Measurements from ENCODE around the gene SP1.
A peak's percentile ranks its signal among the peaks of the same experiment; 100 is the strongest.
"Not testable (repeated sequence)": the region's sequence is repeated elsewhere in the genome, so short reads cannot be mapped to it uniquely, and the experiment has no call there.

Gene SP1

DNA sequence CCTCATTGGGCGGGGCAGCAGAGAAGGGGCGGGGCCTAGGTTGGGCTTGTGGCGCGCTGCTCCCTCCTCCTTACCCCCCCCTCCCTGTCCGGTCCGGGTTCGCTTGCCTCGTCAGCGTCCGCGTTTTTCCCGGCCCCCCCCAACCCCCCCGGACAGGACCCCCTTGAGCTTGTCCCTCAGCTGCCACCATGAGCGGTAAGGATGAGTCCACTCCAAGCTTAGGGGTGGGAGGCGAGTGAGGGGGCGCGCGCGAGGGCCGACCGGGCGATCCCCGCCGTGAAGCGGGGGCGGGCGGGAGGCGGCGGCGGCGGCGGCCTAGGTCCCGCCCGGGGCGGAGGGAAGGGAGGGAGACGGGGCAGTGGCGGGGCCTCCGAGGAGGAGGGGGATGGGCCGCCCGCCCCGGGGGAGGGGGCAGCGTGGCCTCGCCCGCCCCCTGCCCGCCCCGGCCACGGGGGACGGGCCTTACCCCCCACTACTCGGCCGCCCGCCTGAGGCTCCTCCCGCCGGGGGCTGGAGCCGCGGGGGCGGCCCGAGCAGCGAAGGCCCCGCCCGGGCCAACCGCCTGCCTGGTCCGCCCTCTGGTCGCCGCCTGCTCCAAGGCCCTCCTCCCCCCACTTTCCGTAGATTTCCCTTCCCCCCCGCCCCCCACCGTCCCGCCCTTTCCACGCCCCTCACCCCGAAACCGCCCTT lies at the start of gene SP1:
TSS of gene SP1 (plus strand) at position 73 of the 690 bp plus-strand sequence. CDS start at position 189, 116 bp downstream.
- peak within 1 kb of the TSS; percentile 95 to 98 for H3K27ac ChIP-seq
- intact Hi-C loops (cut with DNase I; ENCODE audit: low total_unique reads), result no loop called here
- H3K36me3 ChIP-seq, result peaks cover 33 to 37% (median 35%) of the 10 kb centered on the region in 3 donors
- TF ChIP-seq, protein P1, sequence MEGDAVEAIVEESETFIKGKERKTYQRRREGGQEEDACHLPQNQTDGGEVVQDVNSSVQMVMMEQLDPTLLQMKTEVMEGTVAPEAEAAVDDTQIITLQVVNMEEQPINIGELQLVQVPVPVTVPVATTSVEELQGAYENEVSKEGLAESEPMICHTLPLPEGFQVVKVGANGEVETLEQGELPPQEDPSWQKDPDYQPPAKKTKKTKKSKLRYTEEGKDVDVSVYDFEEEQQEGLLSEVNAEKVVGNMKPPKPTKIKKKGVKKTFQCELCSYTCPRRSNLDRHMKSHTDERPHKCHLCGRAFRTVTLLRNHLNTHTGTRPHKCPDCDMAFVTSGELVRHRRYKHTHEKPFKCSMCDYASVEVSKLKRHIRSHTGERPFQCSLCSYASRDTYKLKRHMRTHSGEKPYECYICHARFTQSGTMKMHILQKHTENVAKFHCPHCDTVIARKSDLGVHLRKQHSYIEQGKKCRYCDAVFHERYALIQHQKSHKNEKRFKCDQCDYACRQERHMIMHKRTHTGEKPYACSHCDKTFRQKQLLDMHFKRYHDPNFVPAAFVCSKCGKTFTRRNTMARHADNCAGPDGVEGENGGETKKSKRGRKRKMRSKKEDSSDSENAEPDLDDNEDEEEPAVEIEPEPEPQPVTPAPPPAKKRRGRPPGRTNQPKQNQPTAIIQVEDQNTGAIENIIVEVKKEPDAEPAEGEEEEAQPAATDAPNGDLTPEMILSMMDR (IDR thresholded peaks at IDR 0.05), result no peak
- H3K4me3 ChIP-seq, result peak within 1 kb of the TSS; percentile 74 to 75
- no peaks in the 10 kb centered on the region for H3K9me3 ChIP-seq
- H3K4me1 ChIP-seq, result peaks cover 0 to 50% (median 41%) of the 10 kb centered on the region in 4 donors
- DNase-seq, result peak; percentile 89 to 96
- H3K27me3 ChIP-seq, result no peaks in the 10 kb centered on the region

DNA sequence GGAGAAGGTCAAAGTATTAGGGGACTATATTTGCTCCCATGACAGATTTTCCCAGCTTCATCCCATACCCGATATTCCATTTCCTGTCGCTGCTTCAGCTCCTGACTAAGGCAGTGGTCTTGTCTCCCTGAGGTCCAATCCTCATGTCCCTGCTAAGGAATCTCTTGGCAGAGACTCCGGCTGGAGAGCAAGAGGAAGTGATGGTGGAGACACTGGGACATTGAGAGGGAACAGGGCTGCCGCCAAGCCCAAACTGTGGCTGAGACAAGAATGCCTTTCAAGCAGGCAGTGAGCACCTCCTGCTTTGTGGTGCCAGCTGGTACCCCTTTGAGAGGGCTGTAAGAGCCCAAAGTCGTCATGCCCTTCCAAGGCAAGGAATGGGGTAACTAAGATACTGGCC lies 49.3 kb upstream of the SP1 start:
- intact Hi-C loops (cut with DNase I; ENCODE audit: low total_unique reads), result no loop called here

DNA sequence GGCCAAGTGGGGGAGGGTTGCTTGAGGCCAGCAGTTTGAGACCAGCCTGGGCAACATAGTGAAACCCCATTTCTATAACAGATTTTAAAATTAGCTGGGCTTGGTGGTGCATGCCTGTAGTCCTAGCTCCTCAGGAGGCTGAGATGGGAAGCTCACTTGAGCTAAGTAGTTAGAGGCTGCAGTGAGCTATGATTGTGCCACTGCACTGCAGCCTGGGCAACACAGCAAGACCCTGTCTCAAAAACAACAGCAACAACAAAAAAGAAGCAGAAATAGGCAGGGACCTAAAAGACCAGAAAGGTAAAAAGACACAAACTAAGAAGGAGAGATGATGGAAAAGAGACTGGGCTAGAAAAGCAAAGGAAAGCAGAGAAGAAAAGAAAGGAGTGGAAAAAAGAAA lies 47.6 kb upstream of the SP1 start:
- H3K36me3 ChIP-seq; H3K4me1 ChIP-seq; DNase-seq; H3K9me3 ChIP-seq; H3K27ac ChIP-seq; H3K4me3 ChIP-seq; intact Hi-C loops (cut with DNase I; ENCODE audit: low total_unique reads): not testable (repeated sequence)
- H3K27me3 ChIP-seq, result peaks cover 0 to 59% of the 10 kb centered on the region in 2 donors

More for the DNA sequence above, 49.3 kb upstream of the SP1 start:
- Histone ChIP-seq H3K4me3 (no peak overlapping the region), H3K36me3 (no peaks in the 10 kb centered on the region), H3K9me3 (no peaks in the 10 kb centered on the region), H3K27me3 (peaks cover 0 to 42% of the 10 kb centered on the region in 2 donors), H3K27ac (no peak overlapping the region), H3K4me1 (peaks cover 0 to 7% (median 2%) of the 10 kb centered on the region in 4 donors)
- TF ChIP-seq, protein P1 (IDR thresholded peaks at IDR 0.05), result no peak
- DNase-seq, result no peak

DNA sequence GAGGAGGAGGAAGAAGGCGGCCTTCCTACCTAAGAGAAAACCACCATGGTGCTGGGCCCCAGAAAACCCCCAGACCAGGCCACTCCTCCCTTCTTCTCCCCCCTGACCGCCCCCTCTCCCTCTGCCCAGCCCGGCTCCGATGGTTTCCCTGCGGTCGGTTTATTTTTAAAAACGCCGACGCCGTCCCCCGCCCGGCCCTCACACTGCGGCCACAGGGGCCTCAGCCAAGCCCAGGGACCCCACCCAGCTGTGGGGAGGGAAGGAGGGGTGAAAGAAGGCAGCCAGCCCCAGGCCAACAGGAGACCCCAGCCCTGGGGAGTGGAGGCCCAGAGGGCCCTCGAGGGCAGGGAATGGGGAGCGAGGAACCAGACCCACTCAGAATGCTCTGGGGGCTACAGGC lies 47.2 kb upstream of the SP1 start:
- no peaks in the 10 kb centered on the region for H3K9me3 ChIP-seq
- peaks cover 0 to 63% of the 10 kb centered on the region in 2 donors for H3K27me3 ChIP-seq
- H3K27ac ChIP-seq, result no peak overlapping the region
- DNase-seq, result no peak
- TF ChIP-seq, protein P1 (IDR thresholded peaks at IDR 0.05), result no peak
- intact Hi-C loops (cut with DNase I; ENCODE audit: low total_unique reads), result no loop called here
- no peaks in the 10 kb centered on the region for H3K4me1 ChIP-seq
- H3K36me3 ChIP-seq, result no peaks in the 10 kb centered on the region
- no peak overlapping the region for H3K4me3 ChIP-seq

DNA sequence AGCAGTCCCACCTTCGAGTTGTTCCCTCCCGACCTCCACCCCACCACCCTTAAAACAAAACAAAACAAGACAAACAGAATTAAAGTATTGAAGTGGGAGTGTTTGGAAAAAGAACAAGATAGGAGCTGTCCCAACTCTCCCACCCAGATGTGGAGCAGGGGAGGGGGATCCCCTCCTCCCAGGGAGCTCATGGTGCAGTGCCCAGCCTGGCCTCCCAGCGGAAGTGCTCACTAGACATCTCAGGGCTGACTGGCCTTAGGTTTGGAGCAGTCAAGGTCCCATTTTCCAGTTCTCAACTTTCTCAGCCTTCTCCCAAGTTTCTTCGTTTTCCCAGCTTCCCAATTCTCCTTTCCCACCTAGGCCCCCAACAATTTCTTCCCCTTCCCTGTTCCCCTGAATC lies 46.7 kb upstream of the SP1 start:
- Histone ChIP-seq H3K9me3 (no peaks in the 10 kb centered on the region), H3K4me1 (no peaks in the 10 kb centered on the region), H3K27me3 (peaks cover 0 to 68% of the 10 kb centered on the region in 2 donors), H3K27ac (no peak overlapping the region), H3K36me3 (no peaks in the 10 kb centered on the region), H3K4me3 (no peak overlapping the region)
- DNase-seq, result no peak
- TF ChIP-seq, protein P1 (IDR thresholded peaks at IDR 0.05), result no peak
- intact Hi-C loops (cut with DNase I; ENCODE audit: low total_unique reads), result no loop called here

DNA sequence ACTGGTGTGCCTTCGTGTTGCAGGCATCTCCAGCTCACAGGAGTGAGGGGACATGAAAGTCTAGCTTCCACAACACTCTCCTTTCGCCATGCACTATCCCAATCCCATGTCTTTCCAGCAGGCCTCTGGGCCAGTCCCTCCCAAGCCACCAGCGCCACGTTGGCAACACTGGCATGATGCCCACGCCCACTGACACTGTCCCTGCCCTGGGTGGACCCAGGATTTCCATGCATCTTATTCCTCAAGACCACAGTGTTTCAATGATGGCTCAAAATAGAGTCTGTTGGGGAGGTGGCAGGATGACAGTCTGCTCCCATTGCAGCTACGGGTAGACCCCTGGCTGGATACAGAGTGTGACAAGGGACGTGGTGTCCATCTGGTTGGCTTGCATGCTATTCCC lies 46.1 kb upstream of the SP1 start:
- no peak for DNase-seq
- Histone ChIP-seq H3K36me3 (no peaks in the 10 kb centered on the region), H3K9me3 (no peaks in the 10 kb centered on the region), H3K27ac (no peak overlapping the region), H3K4me1 (no peaks in the 10 kb centered on the region), H3K4me3 (no peak overlapping the region), H3K27me3 (peaks cover 0 to 74% of the 10 kb centered on the region in 2 donors)
- TF ChIP-seq, protein P1 (IDR thresholded peaks at IDR 0.05), result no peak
- intact Hi-C loops (cut with DNase I; ENCODE audit: low total_unique reads), result no loop called here

Measured in tibial artery (tissue), 4 donors.